Islet precursor cell (in vitro differentiated cells): ENCODE data around the gene BET1L.
A peak's percentile ranks its signal among the peaks of the same experiment; 100 is the strongest.
"Not testable (repeated sequence)": the region's sequence is repeated elsewhere in the genome, so short reads cannot be mapped to it uniquely, and the experiment has no call there.

ENCODE experiments used
- DNase-seq: peaks from one replicate; pipeline ENCODE4 v3.0.0-alpha.2; 2018

Gene BET1L

GRCh38 chr11:225734-226453 is 18.7 kb upstream of the BET1L start:
- no peak for DNase-seq

GRCh38 chr11:224424-224823 is 17.2 kb upstream of the BET1L start:
- DNase-seq: no peak

GRCh38 chr11:223884-224283 is 16.7 kb upstream of the BET1L start:
- no peak for DNase-seq

GRCh38 chr11:223026-223789 is 16.0 kb upstream of the BET1L start:
- DNase-seq: no peak

GRCh38 chr11:221998-222789 is 15.0 kb upstream of the BET1L start:
- no peak for DNase-seq

- no peak for DNase-seq
These were observed 14.3 kb upstream of the BET1L start for GRCh38 chr11:221539-221938.

GRCh38 chr11:220641-221215 is 13.5 kb upstream of the BET1L start:
- not testable (repeated sequence) for DNase-seq

GRCh38 chr11:218815-219593 is 11.8 kb upstream of the BET1L start:
- DNase-seq: no peak

GRCh38 chr11:217704-218103 is 10.5 kb upstream of the BET1L start:
- DNase-seq: no peak

GRCh38 chr11:216081-216974 is 9.1 kb upstream of the BET1L start:
- no peak for DNase-seq

- no peak for DNase-seq
These were observed 8.4 kb upstream of the BET1L start for GRCh38 chr11:215581-216037.

- no peak for DNase-seq
These were observed 6.9 kb upstream of the BET1L start for GRCh38 chr11:214083-214482.

GRCh38 chr11:213111-213510 is 5.9 kb upstream of the BET1L start:
- no peak for DNase-seq

- no peak for DNase-seq
These were observed 5.2 kb upstream of the BET1L start for GRCh38 chr11:212150-213100.

GRCh38 chr11:211741-212140 is 4.5 kb upstream of the BET1L start:
- no peak for DNase-seq

GRCh38 chr11:211295-211694 is 4.1 kb upstream of the BET1L start:
- no peak for DNase-seq

- no peak for DNase-seq
These were observed 3.6 kb upstream of the BET1L start for GRCh38 chr11:210803-211180.

GRCh38 chr11:210122-210802 is 3.1 kb upstream of the BET1L start:
- peak; percentile 84 for DNase-seq
